Vagina (tissue), 2 donors: ENCODE results near the gene AP1S3. TPM values are rescaled to one million over a fixed set of nuclear protein-coding genes. Genes with fewer than 3 reads are reported as not detected.
"Not testable (repeated sequence)": the region's sequence is repeated elsewhere in the genome, so short reads cannot be mapped to it uniquely, and the experiment has no call there.

ENCODE experiments used
- DNase-seq, 2 donors: peaks; one replicate each; pipeline ENCODE4 v3.0.0-alpha.2; 2017; ENCODE audit errors: extremely low spot score in 2 of 2
- H3K27ac ChIP-seq: fragments of 200-600 bp; sonication (generic); one replicate; pipeline ENCODE4 v1.5.1; 2019
- H3K27me3 ChIP-seq: fragments of 200-600 bp; sonication (generic); one replicate; pipeline ENCODE4 v1.5.1; 2019
- H3K36me3 ChIP-seq, 2 donors: fragments of 200-600 bp; sonication (generic); one replicate each; pipeline ENCODE4 v1.5.1; 2017 to 2019
- H3K4me1 ChIP-seq: fragments of 200-600 bp; sonication (generic); one replicate; pipeline ENCODE4 v1.5.1; 2019
- H3K4me3 ChIP-seq, 2 donors: fragments of 200-600 bp; sonication (generic); 1 replicate in 1 of 2; 2 replicates in 1 of 2; pipeline ENCODE4 v1.5.1; 2016 to 2019
- H3K9me3 ChIP-seq: fragments of 200-600 bp; sonication (generic); one replicate; pipeline ENCODE4 v1.5.1; 2019
- CTCF ChIP-seq, 3 experiments: fragments of 450-650 bp in 2 of 3; fragments of 200-600 bp in 1 of 3; sonication (generic) in 1 of 3; IDR thresholded peaks; one replicate each; pipeline ENCODE4 v1.5.1; 2017 to 2019; ENCODE audit warnings: antibody characterized with exemption in 3 of 3, mild to moderate bottlenecking in 2 of 3, moderate library complexity in 2 of 3
- POLR2A ChIP-seq, 2 donors: fragments of 450-650 bp; IDR thresholded peaks; one replicate each; pipeline ENCODE4 v1.6.1; 2017; ENCODE audit warnings: antibody characterized with exemption in 2 of 2, mild to moderate bottlenecking in 2 of 2, moderate library complexity in 2 of 2
- POLR2AphosphoS5 ChIP-seq, 2 donors: sonication (generic); formaldehyde crosslinking; IDR thresholded peaks; one replicate each; pipeline ENCODE4 v1.9.0; 2017; ENCODE audit warnings: antibody characterized with exemption in 2 of 2, mild to moderate bottlenecking in 2 of 2, low read depth in 1 of 2; ENCODE audit not compliant: insufficient read depth in 1 of 2
- intact Hi-C: fragments of 100-400 bp; cut with DNase I; formaldehyde crosslinking; loops from one replicate; pipeline ENCODE4 v1.15.1; 2023
- total RNA-seq: library from RNA; depleted of rRNA; stranded (reverse); fragments of >200 nt; gene quantifications from one replicate; pipeline ENCODE4 v1.2.3, GENCODE V29; 2016

AP1S3 gene
- total RNA-seq, 1 donor from 2014 or later = 9.8 TPM

- no peaks in the 10 kb centered on the region for H3K9me3 ChIP-seq
- no peak overlapping the region for H3K27ac ChIP-seq
- no peaks in the 10 kb centered on the region for H3K4me1 ChIP-seq
- intact Hi-C loops = no loop called here
- no peak overlapping the region for H3K4me3 ChIP-seq
- H3K27me3 ChIP-seq = no peaks in the 10 kb centered on the region
- TF ChIP-seq CTCF (IDR thresholded peaks at IDR 0.05) = no peak
- no peak for TF ChIP-seq POLR2A (IDR thresholded peaks at IDR 0.05)
- no peak for TF ChIP-seq POLR2AphosphoS5 (IDR thresholded peaks at IDR 0.05; ENCODE audit: insufficient read depth in 1 of 2, low read depth in 1 of 2)
- DNase-seq = no peak
- H3K36me3 ChIP-seq = no peaks in the 10 kb centered on the region
Observed at GRCh38 chr2:223789423-223789822, 48.0 kb downstream of the AP1S3 start.

GRCh38 chr2:223788826-223789225, 48.6 kb downstream of the AP1S3 start:
- H3K27ac ChIP-seq = no peak overlapping the region
- H3K4me1 ChIP-seq = no peaks in the 10 kb centered on the region
- no peaks in the 10 kb centered on the region for H3K9me3 ChIP-seq
- no peak overlapping the region for H3K4me3 ChIP-seq
- no peaks in the 10 kb centered on the region for H3K27me3 ChIP-seq
- no peaks in the 10 kb centered on the region for H3K36me3 ChIP-seq
- no peak for TF ChIP-seq CTCF (IDR thresholded peaks at IDR 0.05)
- TF ChIP-seq POLR2AphosphoS5 (IDR thresholded peaks at IDR 0.05; ENCODE audit: insufficient read depth in 1 of 2, low read depth in 1 of 2) = no peak
- TF ChIP-seq POLR2A (IDR thresholded peaks at IDR 0.05) = no peak
- intact Hi-C loops = no loop called here
- no peak for DNase-seq

GRCh38 chr2:223788106-223788505, 49.3 kb downstream of the AP1S3 start:
- not testable (repeated sequence) for DNase-seq

GRCh38 chr2:223787358-223787757, 50.0 kb downstream of the AP1S3 start:
- Histone ChIP-seq H3K36me3 (no peaks in the 10 kb centered on the region), H3K4me1 (no peaks in the 10 kb centered on the region), H3K27me3 (no peaks in the 10 kb centered on the region), H3K9me3 (no peaks in the 10 kb centered on the region), H3K27ac (no peak overlapping the region), H3K4me3 (no peak overlapping the region)
- TF ChIP-seq CTCF (IDR thresholded peaks at IDR 0.05) (no peak), POLR2AphosphoS5 (IDR thresholded peaks at IDR 0.05; ENCODE audit: insufficient read depth in 1 of 2, low read depth in 1 of 2) (no peak), POLR2A (IDR thresholded peaks at IDR 0.05) (no peak)
- intact Hi-C loops = no loop called here
- no peak for DNase-seq

More at GRCh38 chr2:223788106-223788505, 49.3 kb downstream of the AP1S3 start:
- H3K4me3 ChIP-seq, H3K36me3 ChIP-seq, H3K27ac ChIP-seq, H3K4me1 ChIP-seq, H3K27me3 ChIP-seq, H3K9me3 ChIP-seq, intact Hi-C loops: not testable (repeated sequence)

- Histone ChIP-seq H3K4me3 (no peak overlapping the region), H3K36me3 (no peaks in the 10 kb centered on the region), H3K9me3 (no peaks in the 10 kb centered on the region), H3K27ac (no peak overlapping the region), H3K4me1 (no peaks in the 10 kb centered on the region), H3K27me3 (no peaks in the 10 kb centered on the region)
- DNase-seq = no peak
- TF ChIP-seq POLR2AphosphoS5 (IDR thresholded peaks at IDR 0.05; ENCODE audit: insufficient read depth in 1 of 2, low read depth in 1 of 2) = no peak
- intact Hi-C loops = no loop called here
Observed at GRCh38 chr2:223786943-223787342, 50.4 kb downstream of the AP1S3 start.

- Histone ChIP-seq H3K27ac (no peak overlapping the region), H3K27me3 (no peaks in the 10 kb centered on the region)
- no peak for DNase-seq
Observed at GRCh38 chr2:223786236-223786635, 51.1 kb downstream of the AP1S3 start.

More at GRCh38 chr2:223786236-223786635, 51.1 kb downstream of the AP1S3 start:
- H3K9me3 ChIP-seq = no peaks in the 10 kb centered on the region
- TF ChIP-seq POLR2A (IDR thresholded peaks at IDR 0.05) (no peak), POLR2AphosphoS5 (IDR thresholded peaks at IDR 0.05; ENCODE audit: insufficient read depth in 1 of 2, low read depth in 1 of 2) (no peak), CTCF (IDR thresholded peaks at IDR 0.05) (no peak)
- H3K36me3 ChIP-seq = no peaks in the 10 kb centered on the region
- H3K4me3 ChIP-seq = no peak overlapping the region
- intact Hi-C loops = no loop called here
- no peaks in the 10 kb centered on the region for H3K4me1 ChIP-seq
